ENCODE results near the gene KAZALD1.
A peak's percentile ranks its signal among the peaks of the same experiment; 100 is the strongest.

Gene KAZALD1

DNA sequence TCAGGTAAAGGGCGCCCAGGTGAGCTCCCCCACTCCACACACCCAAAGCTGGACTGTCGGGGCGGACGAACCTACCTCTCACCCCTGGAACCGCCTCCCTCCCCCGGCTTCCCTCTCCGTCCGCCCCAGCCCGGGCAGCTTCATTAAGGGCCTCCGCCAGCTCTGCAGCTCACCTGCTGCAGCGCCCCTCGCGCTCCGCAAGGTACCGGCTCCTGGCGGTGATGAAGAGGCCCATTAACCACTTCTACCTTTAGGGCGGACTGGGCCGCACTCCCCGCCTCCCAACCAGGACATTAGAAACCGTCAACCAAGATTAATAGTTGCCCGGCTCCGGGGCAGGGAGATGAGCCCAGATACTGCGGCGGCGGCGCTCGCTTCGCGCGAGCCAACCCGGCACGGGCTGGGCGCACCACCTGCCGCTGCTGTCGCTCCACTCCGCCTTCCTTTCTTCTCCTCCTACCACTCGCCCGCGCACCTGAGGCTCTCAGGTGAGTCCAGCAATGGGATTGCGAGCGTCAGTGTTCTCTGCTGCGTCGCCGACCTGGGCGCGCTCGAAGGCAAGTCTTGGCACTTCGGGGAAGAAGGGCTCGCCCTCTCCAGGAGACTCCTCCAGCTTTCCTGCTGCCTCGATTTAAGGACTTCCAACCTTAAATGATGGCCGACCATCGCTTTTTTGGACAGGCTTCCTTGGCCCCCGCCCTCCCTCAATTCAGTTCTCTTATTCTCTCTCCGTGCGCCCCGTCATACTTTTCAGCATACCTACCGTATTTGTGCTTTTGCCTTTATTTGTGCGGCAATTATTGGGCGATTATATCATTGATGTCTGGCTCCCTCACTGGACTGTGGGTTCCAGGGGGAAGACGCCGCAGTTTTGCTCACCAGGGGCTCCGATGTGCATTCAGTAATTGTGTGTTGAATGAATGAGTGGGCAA lies 13.6 kb upstream of the KAZALD1 start:
- DNase-seq: peak; percentile 73

DNA sequence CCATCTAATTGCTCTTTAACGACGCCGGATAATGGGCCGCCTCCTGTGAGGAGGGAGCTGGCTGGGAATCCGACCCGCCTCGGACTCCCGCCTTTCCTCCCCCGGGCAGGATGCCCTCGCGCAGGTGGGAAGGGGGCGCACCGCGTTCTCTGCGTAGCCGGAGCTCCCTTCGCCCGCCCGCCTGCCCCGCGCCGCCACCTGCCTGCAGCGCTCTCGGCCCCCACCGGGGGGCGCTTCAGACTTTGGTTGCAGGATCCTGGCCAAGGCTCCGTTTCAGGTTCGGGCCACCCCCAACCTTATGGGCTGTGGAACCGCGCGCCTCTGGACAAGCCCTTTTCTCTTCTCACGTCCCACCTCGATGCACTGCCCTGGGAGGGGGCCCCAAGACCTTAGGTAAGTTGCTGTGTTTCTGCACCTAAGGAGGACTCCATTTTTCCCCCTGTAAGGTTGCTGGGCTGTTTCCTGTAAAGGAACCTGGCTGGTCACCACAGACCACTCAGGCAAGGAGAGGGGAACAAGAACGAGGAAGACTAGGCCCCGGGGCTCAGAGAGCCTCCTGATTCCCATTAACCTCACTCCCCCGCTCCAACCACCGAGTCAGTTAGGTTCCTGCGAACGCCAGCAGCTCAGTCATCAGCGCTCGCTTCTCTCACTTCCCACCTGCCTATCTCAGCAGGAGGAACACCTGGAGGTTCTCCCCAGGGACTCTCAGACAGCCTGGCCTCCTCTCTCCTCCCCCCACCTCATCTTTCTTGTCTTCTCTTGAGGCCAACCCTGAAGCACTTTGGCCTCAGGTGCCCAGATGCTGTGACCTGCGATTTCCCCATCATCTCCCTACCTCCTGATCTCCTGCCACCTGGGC lies 11.3 kb upstream of the KAZALD1 start:
- peak; percentile 63 for DNase-seq

DNA sequence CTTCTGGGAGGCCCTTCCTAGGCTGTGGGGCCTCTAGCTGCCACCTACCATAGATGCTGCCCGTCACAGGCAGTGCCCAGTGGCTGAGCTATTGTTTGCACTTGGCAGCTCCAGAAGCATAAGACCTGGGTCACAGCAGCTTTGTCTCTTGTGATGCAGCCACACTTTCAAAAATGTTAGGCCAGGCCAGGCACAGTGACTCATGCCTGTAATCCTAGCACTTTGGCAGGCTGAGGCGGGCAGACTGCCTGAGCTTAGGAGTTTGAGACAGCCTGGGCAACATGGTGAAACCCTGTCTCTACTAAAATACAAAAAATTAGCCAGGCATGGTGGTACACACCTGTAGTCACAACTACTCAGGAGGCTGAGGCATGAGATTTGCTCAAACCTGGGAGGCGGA lies 9.5 kb upstream of the KAZALD1 start:
- DNase-seq: no peak

DNA sequence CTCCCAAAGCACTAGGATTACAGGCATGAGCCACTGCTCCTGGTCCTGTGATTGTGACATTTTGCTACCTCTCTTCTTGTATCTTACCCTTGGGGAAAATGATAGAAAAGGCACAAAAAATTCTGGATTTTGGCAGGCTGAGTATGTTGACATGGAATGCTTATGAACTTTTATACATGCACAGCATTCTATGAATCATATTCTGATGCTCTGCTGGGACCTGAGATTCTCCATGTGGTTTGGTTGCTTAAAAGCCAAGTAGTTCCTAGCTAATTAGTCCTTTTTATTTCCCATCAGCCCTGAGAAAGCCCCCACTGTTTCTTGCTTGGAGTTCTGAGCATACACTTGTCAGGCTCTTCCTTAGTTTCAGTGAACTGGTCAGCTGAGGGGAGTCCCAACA lies 8.3 kb upstream of the KAZALD1 start:
- no peak for DNase-seq

DNA sequence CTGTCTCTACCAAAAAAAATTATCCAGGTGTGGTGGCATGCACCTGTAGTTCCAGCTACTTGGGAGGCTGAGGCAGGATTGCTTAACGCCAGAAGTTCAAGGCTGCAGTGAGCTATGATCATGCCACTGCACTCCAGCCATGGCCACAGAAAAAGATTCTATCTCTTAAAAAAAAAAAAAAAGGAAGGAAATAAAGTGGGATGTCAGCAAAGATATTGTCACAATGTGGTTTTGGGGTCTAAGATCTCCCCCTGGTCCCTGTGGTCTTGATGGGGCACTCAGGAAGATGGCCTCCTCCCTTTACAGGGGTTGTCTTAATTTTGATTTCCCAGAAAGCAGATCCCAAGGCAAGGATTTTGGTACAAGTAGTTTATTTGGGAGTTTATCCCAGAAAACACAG lies 7.4 kb upstream of the KAZALD1 start:
- DNase-seq: no peak

DNA sequence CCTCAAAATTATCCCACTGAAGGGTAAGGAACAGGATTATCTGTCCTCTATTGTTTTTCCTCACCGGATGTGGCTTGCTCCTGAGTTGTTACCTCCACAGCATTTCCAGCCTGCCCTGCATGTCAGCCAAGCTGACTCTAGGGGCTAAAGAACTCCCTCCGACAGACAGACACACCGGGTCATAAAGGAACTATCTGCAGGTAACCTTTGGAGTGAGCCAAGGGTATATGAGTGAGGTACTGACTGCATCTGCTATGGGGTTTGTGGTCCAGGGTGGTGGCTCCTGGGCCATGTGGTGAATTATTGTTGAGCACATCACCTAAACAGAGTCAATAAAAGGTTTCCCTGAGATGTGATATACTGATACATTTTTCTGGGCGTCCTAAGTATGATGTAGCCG lies 6.9 kb upstream of the KAZALD1 start:
- no peak for DNase-seq

DNA sequence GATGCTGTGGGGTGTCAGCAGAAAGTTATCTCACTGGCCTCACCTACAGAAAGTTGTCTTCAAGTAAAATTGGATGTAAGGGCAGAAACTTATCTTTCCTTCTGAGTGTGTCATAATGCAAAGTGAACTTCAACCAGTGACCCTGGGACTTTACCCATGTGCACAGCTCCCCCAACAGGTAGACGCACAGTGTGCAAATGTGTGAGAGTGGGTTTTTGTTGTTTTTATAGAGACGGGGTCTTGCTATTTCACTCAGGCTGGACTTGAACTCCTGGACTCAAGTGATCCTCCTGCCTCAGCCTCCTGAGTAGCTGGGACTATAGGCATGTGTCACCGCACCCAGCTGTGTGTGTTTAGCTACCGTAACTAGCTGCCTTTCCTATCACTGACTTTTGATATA lies 6.4 kb upstream of the KAZALD1 start:
- DNase-seq: no peak

DNA sequence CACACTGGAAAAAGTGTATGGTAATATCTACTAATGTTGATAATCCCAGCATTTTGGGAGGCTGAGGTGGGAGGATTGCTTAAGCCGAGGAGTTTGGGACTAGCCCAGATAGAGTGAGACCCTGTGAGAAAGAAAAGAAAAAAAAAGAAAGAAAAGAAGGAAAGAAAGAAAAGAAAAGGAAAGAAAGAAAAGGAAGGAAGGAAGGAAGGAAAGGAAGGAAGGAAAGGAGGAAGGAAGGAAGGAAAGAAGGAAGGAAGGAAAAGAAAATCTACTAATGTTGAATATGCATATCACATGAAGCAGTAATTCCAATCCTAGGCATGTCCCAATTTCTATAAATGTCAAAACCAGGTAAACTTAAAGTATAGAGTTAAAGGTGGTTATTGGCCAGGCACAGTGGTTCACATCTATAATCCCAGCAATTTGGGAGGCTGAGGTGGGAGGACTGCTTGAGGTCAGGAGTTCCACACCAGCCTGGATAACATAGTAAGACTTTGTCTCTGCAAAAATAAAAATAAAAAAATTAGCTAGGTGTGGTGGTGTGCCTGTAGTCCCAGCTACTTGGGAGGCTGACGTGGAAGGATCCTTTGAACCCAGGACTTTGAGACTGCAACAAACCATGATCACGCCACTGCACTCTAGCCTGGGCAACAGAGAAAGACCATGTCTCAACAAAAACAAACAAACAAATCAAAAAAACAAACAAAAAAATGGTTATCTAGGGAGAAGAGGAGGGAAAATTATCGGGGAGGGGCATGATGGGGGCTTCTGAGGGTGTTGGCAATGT lies 5.2 kb upstream of the KAZALD1 start:
- no peak for DNase-seq

DNA sequence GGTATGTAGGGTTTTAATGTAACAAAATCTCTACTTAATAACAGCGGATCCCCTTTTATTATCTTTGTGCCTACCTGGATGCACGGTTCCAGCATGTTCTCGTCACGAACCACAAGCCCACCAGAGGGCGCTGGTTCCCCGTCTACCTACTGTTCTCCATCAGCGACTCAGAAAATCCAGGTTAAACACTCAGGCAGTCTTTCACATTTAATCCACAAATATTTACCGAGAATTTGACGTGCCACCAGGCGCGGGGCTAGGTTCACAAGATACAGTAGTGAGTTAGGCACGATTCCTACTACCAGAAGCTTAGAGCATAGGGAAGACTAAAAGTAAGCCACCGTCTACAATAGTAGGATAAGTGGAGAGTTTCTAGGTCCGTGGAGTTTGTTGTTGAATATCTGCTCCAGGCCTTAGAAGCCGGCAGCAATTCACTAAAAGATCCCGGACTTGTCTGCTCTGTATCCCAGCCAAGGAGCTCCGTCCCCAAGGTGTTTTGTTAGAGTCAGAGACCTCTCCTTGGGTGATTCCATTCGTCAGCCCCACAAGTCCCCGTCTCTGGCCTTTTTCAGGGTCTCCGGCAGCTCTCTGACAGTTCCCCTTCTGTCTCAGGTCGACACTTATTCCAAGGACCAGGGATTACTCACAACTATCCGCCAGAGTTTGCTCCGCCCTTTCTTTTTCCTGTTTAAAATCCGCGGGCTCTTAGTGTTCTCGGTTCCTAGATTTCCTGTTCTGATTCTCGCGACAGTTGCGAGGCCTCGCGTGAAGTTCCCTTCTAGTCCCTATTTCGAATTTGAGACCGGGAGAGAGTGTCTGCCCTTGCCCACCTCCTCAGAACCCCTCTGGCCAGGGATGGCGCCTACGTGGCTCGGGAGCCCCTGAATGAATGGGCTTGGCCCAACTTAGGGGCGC lies 1.5 kb upstream of the KAZALD1 start:
- peak; percentile 75 for DNase-seq

DNA sequence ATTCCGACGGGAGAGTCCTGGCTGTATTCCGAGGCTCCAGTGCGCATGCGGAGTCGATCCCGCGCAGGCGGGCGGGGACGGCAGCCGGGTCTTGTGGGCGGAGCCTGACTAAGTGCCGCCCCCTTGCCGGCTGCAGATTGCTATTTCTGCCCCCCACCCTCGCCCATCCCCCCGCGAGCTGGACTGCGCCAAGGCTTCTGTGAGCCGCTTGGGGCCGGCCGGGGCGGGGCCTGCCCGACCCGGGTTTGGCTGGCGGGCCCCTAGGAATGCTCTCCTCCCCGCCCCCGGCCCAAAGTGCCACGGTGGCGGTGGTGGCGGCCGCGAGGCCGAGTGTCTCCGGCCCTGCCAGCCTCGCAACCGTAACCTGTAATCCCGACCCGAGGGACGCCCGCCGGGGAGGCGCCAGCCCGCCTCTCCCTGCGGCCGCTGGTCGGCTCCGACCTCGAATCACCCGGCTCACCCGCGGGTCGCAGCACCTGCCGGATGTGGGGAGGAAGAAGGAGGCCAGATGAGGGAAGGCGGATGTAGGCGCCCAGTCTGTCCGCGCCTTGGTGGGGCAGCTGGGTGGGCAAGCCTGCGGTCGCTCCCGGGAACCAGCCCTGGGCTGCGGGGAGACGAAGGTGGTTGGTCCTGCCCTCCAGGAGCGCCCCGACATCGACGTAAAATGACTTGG lies 702 bp upstream of the KAZALD1 start:
- DNase-seq: peak; percentile 57

DNA sequence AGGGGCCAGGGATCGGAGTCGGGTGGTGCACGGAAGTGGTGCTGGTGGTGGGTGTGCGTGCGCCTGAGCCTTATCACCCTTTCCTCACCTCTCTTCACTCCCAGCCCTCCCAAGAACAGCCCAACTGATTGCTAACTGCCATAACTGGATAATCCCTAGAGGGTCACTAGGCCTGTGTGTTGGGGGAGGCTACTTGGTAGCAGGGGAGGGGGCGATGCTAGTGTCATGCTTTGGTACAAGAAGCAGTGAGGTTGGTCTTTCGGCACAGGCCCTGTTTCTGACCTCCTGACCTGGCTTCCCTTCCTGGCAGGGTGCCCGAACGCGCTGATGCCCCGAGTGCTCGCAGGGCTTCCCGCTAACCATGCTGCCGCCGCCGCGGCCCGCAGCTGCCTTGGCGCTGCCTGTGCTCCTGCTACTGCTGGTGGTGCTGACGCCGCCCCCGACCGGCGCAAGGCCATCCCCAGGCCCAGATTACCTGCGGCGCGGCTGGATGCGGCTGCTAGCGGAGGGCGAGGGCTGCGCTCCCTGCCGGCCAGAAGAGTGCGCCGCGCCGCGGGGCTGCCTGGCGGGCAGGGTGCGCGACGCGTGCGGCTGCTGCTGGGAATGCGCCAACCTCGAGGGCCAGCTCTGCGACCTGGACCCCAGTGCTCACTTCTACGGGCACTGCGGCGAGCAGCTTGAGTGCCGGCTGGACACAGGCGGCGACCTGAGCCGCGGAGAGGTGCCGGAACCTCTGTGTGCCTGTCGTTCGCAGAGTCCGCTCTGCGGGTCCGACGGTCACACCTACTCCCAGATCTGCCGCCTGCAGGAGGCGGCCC lies 652 bp downstream of the KAZALD1 start:
- no peak for DNase-seq

DNA sequence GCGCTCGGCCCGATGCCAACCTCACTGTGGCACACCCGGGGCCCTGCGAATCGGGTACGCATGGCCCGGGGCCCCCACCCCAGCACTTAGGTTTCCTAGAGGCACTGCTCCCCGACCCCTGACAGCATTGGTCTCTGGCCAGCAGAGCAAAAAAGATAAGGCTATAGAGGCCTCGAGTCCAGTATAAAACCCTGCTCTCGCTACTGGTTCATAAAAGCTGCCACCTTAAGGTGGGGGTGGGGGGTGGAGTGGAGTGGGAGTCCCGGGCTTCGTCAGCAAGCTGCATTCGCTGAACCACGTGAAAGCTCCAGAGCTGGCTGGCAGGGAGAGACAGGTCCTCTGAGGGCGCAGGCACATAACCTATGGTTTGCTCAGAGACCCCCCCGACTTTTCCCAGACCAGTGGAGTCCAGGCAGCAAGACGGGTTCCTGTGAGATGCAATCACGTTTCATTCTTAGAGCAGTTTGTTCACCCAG lies 1.3 kb downstream of the KAZALD1 start:
- no peak for DNase-seq

DNA sequence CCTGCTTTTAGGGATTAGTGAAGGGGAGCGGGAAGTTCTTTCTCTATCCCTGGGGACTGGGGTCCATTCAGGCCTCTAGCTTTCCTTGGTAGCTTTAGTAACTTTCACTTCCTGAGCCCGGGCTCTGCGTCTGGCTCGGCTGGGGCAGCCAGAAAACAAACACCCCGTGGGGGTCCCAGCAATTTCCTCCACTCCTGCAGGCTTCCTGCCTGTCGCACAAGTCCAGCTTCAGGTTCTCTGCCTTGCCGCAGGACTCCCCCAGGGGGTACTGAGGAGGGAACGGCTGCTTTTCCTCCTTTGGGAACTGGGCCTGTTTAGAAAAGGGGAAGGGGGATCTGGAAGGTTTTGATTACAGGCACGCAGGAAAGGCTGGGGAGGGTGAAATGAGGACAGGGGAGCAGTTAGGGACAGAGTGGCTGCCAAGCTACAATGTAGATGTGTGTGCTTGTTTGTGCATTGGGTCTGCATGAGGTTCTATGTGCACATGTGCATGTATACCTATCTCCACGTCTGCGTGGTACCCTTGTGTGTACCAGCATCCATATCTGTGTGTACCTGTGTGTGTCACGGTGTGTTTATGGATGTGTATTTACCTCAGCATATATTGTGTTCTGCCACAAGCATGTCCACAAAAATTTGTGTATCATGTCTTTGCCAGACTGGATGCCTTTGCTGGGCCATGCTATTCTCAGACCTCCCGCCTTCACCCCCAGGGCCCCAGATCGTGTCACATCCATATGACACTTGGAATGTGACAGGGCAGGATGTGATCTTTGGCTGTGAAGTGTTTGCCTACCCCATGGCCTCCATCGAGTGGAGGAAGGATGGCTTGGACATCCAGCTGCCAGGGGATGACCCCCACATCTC lies 2.0 kb downstream of the KAZALD1 start:
- no peak for DNase-seq

DNA sequence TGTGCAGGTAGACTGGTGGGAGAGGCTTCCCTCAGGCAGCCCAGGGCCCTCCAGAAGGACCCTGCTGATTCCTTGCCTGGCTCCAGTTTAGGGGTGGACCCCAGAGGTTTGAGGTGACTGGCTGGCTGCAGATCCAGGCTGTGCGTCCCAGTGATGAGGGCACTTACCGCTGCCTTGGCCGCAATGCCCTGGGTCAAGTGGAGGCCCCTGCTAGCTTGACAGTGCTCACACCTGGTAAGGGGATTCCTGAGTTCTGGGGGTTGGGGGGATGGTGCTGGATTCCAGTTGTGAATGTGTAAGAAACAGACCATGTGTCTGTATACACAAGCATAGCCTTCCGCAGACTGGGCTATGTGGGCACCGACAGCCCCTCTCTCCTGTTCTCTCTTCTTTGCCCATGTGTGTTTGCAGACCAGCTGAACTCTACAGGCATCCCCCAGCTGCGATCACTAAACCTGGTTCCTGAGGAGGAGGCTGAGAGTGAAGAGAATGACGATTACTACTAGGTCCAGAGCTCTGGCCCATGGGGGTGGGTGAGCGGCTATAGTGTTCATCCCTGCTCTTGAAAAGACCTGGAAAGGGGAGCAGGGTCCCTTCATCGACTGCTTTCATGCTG lies 2.7 kb downstream of the KAZALD1 start:
- no peak for DNase-seq

DNA sequence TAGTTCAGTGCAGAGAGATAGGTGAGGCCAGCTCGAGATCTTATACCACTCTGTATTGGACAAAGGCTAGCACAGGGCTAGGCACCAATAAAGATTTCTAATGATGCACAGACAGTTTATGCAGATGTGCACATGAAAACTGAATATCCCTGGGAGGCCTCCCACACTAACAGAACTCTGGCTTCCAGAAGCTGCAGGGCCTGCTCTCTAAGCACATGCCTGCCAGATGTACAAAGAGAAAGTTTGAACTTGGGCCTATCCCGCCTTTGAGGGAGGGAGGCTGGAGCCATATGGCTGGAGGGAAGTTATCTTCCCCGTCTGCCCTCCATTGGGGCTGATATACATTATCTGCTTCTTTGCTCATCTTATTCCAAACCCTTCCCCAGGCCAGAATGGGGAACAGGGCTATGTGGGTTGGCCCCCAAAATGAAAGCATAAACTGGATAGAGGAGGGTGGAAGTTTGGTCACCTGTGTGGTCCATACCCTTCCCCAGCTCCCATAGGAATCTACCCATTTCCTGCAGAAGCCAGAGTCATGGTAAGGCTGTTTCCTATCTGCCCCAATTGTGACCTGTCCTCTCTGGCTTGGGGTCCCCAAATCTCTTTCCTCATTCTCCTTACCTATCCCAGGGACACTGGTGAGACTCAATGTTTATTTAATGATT lies 3.8 kb downstream of the KAZALD1 start:
- DNase-seq: no peak

DNA sequence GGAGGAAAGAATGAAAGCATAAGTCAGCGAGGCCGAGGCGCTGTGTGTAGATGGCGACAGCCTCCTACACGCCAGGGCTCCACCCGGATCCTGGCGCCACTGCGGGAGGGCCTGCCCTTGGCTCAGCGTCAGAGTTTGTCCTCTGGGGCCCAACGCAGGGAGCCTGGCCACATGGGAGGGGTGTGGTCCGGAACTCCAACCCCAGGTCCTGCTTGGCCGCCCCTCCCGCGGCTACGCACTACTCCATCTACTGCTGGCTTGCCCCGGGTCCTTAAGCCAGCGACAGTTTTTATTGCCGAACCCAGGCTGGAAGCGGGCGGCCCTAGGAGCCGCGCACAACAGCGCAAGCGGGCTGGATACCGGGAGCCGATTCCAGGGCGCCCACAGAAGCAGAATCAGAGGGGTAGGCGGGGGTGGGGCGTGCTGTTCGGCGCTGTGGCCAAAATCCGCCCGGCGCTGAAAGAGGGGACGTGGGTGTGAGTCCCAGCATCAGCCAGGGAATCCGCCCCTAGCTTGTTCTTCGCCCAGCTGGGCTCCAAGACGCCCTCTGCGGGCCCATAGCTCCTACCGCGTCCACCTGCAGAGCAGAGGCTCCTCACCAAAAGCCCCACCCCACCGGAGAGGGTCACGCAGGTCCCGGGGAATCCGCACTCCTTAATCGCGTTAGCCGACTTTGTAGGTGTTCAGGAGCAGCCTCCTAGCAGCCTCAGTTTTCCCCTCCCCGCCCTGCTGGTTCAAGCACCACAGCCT lies 4.5 kb downstream of the KAZALD1 start:
- DNase-seq: no peak

DNA sequence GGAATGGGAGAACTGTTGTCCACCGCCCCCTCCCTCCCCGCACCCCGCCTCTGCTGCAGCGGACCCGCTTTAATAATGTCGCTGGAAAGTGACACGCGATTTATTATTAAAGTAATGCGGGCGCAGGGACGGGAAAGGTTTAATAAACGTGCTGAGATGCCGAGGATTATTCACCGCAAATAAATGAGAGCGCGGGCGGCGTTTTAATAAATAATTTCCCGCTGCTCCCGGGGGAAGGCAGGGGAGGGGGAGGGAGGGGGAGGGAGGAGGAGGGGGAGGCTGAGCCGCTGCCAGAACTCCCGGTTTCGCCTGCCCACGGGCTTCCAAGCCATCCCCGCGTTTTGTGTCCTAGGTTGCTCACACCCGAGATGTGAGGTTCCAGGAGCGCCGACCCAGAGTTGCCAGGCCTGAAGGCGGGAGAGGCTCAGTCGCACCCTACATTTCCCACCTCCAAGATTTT lies 5.1 kb downstream of the KAZALD1 start:
- DNase-seq: no peak

All from NCI-H2107 (cell line).